D721Med (cell line): Measurements from ENCODE around the gene CMBL.

Experiments used
- DNase-seq: peaks from one replicate; pipeline ENCODE4 v3.0.0; 2011; ENCODE audit warnings: low spot score; ENCODE audit not compliant: insufficient read length
- FAIRE-seq: peaks from 2 replicates; lab custom pipeline; 2011; peaks lifted over from hg19 to GRCh38; lab: Jason Lieb, UNC
- CTCF ChIP-seq: IDR thresholded peaks from 2 replicates; pipeline ENCODE4 v1.5.1; 2012; ENCODE audit warnings: mild to moderate bottlenecking, control low read depth; ENCODE audit not compliant: insufficient read depth; ENCODE audit errors: missing control alignments

The CMBL gene

GRCh38 chr5:10235350-10235749, 72.4 kb downstream of the CMBL start:
- DNase-seq (no peak), FAIRE-seq (no peak)

GRCh38 chr5:10233505-10233904, 74.2 kb downstream of the CMBL start:
- DNase-seq (no peak), FAIRE-seq (no peak)

More at GRCh38 chr5:10235350-10235749, 72.4 kb downstream of the CMBL start:
- TF ChIP-seq CTCF, result no peak

GRCh38 chr5:10233011-10233410, 74.7 kb downstream of the CMBL start:
- no peak for TF ChIP-seq CTCF
- FAIRE-seq, result no peak
- DNase-seq, result no peak

More at GRCh38 chr5:10233505-10233904, 74.2 kb downstream of the CMBL start:
- peak; percentile 52 for TF ChIP-seq CTCF

- TF ChIP-seq CTCF, result no peak
- FAIRE-seq (no peak), DNase-seq (no peak)
Measured at GRCh38 chr5:10232386-10232785, 75.3 kb downstream of the CMBL start.

- TF ChIP-seq CTCF, result peak; percentile 15
- FAIRE-seq (no peak), DNase-seq (no peak)
Measured at GRCh38 chr5:10229306-10230048, 78.2 kb downstream of the CMBL start.

- DNase-seq (no peak), FAIRE-seq (no peak)
- TF ChIP-seq CTCF, result no peak
Measured at GRCh38 chr5:10228288-10228687, 79.4 kb downstream of the CMBL start.
